GM12878 (cell line): ENCODE data around the gene AMBRA1. TPM values are rescaled to one million over a fixed set of nuclear protein-coding genes. Genes with fewer than 3 reads are reported as not detected.
A peak's percentile ranks its signal among the peaks of the same experiment; 100 is the strongest.

Experiments
- CREM ChIP-seq: IDR thresholded peaks from 2 replicates; pipeline ENCODE4 v1.6.1; 2014; ENCODE audit warnings: antibody characterized with exemption, low read depth
- CTCF ChIP-seq, 3 experiments: IDR thresholded peaks in 2 of 3; conservative IDR thresholded peaks in 1 of 3; 2 replicates each; pipeline ENCODE4 v1.5.1; 2011; ENCODE audit warnings: low read depth in 3 of 3, low read length in 3 of 3, mild to moderate bottlenecking in 3 of 3, control low read depth in 2 of 3, moderate library complexity in 2 of 3, inconsistent platforms in 1 of 3, mixed read lengths in 1 of 3; ENCODE audit not compliant: control insufficient read depth in 2 of 3, insufficient read depth in 1 of 3; ENCODE audit errors: extremely low read depth in 1 of 3
- EP300 ChIP-seq, 2 experiments: fragments of 150-350 bp in 1 of 2; IDR thresholded peaks; 2 replicates each; pipeline ENCODE4 v1.6.1; 2011 to 2012; ENCODE audit warnings: low read depth in 2 of 2, low read length in 2 of 2, borderline replicate concordance in 1 of 2, improper control_type of control experiment in 1 of 2, inconsistent platforms in 1 of 2; ENCODE audit not compliant: control insufficient read depth in 1 of 2
- FOS ChIP-seq: IDR thresholded peaks from 3 replicates; pipeline ENCODE4 v1.6.1; 2011; ENCODE audit warnings: borderline replicate concordance; ENCODE audit not compliant: insufficient read length; ENCODE audit errors: extremely low read depth
- IRF5 ChIP-seq: fragments of 450-650 bp; IDR thresholded peaks from 2 replicates; pipeline ENCODE4 v1.6.1; 2017; ENCODE audit warnings: borderline replicate concordance
- STAT1 ChIP-seq: fragments of 450-650 bp; conservative IDR thresholded peaks from 2 replicates; pipeline ENCODE4 v1.6.1; 2014; ENCODE audit warnings: antibody characterized with exemption, mild to moderate bottlenecking
- SUPT20H ChIP-seq: IDR thresholded peaks from 2 replicates; pipeline ENCODE4 v1.6.1; 2011; ENCODE audit warnings: low read depth, mild to moderate bottlenecking, low read length, moderate library complexity, borderline replicate concordance; ENCODE audit not compliant: control insufficient read depth
- TARDBP ChIP-seq: IDR thresholded peaks from 2 replicates; pipeline ENCODE4 v1.6.1; 2016; ENCODE audit warnings: borderline replicate concordance
- ZNF24 ChIP-seq: fragments of 450-650 bp; IDR thresholded peaks from 2 replicates; pipeline ENCODE4 v1.6.1; 2017; ENCODE audit warnings: antibody characterized with exemption, mild to moderate bottlenecking
- polyA plus RNA-seq, 11 experiments: library from polyadenylated mRNA; depleted of rRNA in 4 of 11; unstranded in 6 of 11; stranded (reverse) in 5 of 11; fragments of >200 nt; fragmentation: Nextera tagmentation in 4 of 11; fragmentation: Illumina TruSeq in 1 of 11; extraction: Ambion mirVana in 4 of 11; extraction: Trizol in 1 of 11; gene quantifications; 1 replicate in 1 of 11; 2 replicates in 10 of 11; pipeline versions ENCODE4 v1.2.1 to v1.2.3, GENCODE V29; 2011 to 2016; ENCODE audit warnings: inconsistent platforms in 2 of 11, missing spikeins in 2 of 11, low read depth in 1 of 11
- total RNA-seq, 4 experiments: library from RNA; depleted of rRNA in 3 of 4; stranded (reverse); fragments of >200 nt in 3 of 4; fragmentation: Illumina TruSeq in 1 of 4; extraction: Trizol in 1 of 4; gene quantifications; 2 replicates each; pipeline versions ENCODE4 v1.2.1 to v1.2.3, GENCODE V29; 2013 to 2021
- TF ChIP-seq, protein P1 (sequence below): IDR thresholded peaks from 2 replicates; pipeline ENCODE4 v1.6.1; 2012; ENCODE audit warnings: mild to moderate bottlenecking, low read depth, low read length

The AMBRA1 gene
- total and polyA plus RNA-seq, 10 of the 15 experiments (the other 5 are each of a cell fraction or from before 2014, with no cell fraction given): 0.57 to 34.3 (median 13.7) TPM

DNA sequence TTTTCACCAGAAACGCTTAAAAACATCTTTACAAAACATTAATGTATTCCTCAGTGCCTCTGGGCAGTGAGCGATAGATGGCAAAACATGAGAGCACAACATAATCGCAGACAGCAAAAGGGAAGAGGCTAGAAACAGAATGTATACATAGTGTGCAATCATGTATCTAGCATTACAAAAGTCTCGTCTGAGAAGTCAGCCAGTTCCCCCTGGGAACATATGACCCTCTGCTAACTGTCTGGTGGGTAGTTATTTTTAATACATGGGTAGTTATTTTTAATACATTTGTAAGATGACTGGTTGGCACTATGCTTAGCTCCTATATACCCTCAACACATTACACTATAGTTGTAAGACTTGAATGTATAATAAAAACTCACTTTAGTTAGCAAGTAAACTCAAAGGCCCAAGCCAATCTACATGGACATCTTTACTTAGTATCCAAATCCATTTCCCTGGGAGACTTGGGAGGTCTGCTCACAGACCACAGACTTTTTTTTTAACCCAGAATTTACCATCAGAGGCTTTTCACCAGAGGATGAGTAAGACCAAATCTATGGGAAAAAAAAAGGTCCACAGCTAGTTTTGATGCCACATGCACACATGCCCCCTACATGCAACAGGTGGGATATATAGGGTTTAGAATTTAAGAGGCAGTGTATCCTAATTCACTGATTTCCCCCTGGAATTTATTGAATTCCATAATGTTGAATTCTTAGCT, 71.7 kb downstream of the AMBRA1 start (continued):
- TF ChIP-seq, protein P1, sequence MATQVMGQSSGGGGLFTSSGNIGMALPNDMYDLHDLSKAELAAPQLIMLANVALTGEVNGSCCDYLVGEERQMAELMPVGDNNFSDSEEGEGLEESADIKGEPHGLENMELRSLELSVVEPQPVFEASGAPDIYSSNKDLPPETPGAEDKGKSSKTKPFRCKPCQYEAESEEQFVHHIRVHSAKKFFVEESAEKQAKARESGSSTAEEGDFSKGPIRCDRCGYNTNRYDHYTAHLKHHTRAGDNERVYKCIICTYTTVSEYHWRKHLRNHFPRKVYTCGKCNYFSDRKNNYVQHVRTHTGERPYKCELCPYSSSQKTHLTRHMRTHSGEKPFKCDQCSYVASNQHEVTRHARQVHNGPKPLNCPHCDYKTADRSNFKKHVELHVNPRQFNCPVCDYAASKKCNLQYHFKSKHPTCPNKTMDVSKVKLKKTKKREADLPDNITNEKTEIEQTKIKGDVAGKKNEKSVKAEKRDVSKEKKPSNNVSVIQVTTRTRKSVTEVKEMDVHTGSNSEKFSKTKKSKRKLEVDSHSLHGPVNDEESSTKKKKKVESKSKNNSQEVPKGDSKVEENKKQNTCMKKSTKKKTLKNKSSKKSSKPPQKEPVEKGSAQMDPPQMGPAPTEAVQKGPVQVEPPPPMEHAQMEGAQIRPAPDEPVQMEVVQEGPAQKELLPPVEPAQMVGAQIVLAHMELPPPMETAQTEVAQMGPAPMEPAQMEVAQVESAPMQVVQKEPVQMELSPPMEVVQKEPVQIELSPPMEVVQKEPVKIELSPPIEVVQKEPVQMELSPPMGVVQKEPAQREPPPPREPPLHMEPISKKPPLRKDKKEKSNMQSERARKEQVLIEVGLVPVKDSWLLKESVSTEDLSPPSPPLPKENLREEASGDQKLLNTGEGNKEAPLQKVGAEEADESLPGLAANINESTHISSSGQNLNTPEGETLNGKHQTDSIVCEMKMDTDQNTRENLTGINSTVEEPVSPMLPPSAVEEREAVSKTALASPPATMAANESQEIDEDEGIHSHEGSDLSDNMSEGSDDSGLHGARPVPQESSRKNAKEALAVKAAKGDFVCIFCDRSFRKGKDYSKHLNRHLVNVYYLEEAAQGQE: no peak
- TF ChIP-seq STAT1: no peak
- TF ChIP-seq FOS: no peak
- TF ChIP-seq CREM: no peak
- no peak for TF ChIP-seq IRF5
- 0 out of 2 replicates have a peak, but pooled peaks have one; percentile 21 for TF ChIP-seq ZNF24
- TF ChIP-seq TARDBP: no peak
- TF ChIP-seq SUPT20H: no peak
- TF ChIP-seq EP300 (IDR thresholded peaks at IDR 0.05; ENCODE audit: borderline replicate concordance in 1 of 2, control insufficient read depth in 1 of 2, low read depth in 2 of 2, low read length in 2 of 2): no peak
- peak; percentile 26 to 46 (median 29); a peak in 4 of 6 replicates for TF ChIP-seq CTCF (IDR thresholded peaks at IDR 0.05 in 2 of 3, conservative IDR thresholded peaks at IDR 0.05 in 1 of 3; ENCODE audit: control insufficient read depth in 2 of 3, extremely low read depth in 1 of 3, insufficient read depth in 1 of 3, low read depth in 3 of 3, low read length in 3 of 3)
